Measurements from ENCODE around the gene VSIG4.

VSIG4 gene

GRCh38 chrX:66013194-66013816, 26.6 kb downstream of the VSIG4 start:
- TF ChIP-seq TCF12 (IDR thresholded peaks at IDR 0.05; ENCODE audit: low read depth) (no peak), CREB1 (IDR thresholded peaks at IDR 0.05; ENCODE audit: low read depth) (no peak), ZBTB7A (IDR thresholded peaks at IDR 0.05; ENCODE audit: low read depth) (no peak), YY1 (IDR thresholded peaks at IDR 0.05; ENCODE audit: low read depth) (no peak)
- TF ChIP-seq, protein P1, sequence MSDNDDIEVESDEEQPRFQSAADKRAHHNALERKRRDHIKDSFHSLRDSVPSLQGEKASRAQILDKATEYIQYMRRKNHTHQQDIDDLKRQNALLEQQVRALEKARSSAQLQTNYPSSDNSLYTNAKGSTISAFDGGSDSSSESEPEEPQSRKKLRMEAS (IDR thresholded peaks at IDR 0.05) = no peak

GRCh38 chrX:66012094-66012534, 27.8 kb downstream of the VSIG4 start:
- TF ChIP-seq USF1 (IDR thresholded peaks at IDR 0.05) = no peak
- no peak for TF ChIP-seq TCF12 (IDR thresholded peaks at IDR 0.05; ENCODE audit: low read depth)
- TF ChIP-seq, protein P2, sequence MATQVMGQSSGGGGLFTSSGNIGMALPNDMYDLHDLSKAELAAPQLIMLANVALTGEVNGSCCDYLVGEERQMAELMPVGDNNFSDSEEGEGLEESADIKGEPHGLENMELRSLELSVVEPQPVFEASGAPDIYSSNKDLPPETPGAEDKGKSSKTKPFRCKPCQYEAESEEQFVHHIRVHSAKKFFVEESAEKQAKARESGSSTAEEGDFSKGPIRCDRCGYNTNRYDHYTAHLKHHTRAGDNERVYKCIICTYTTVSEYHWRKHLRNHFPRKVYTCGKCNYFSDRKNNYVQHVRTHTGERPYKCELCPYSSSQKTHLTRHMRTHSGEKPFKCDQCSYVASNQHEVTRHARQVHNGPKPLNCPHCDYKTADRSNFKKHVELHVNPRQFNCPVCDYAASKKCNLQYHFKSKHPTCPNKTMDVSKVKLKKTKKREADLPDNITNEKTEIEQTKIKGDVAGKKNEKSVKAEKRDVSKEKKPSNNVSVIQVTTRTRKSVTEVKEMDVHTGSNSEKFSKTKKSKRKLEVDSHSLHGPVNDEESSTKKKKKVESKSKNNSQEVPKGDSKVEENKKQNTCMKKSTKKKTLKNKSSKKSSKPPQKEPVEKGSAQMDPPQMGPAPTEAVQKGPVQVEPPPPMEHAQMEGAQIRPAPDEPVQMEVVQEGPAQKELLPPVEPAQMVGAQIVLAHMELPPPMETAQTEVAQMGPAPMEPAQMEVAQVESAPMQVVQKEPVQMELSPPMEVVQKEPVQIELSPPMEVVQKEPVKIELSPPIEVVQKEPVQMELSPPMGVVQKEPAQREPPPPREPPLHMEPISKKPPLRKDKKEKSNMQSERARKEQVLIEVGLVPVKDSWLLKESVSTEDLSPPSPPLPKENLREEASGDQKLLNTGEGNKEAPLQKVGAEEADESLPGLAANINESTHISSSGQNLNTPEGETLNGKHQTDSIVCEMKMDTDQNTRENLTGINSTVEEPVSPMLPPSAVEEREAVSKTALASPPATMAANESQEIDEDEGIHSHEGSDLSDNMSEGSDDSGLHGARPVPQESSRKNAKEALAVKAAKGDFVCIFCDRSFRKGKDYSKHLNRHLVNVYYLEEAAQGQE (IDR thresholded peaks at IDR 0.05; ENCODE audit: low read depth) = no peak
- TF ChIP-seq EGR1 (IDR thresholded peaks at IDR 0.05) = no peak
- TF ChIP-seq FOXM1 (IDR thresholded peaks at IDR 0.05; ENCODE audit: borderline replicate concordance, low read depth) = no peak
- TF ChIP-seq TEAD4 (IDR thresholded peaks at IDR 0.05) = no peak
- no peak for TF ChIP-seq TAF1 (IDR thresholded peaks at IDR 0.05; ENCODE audit: low read depth)
- TF ChIP-seq CREB1 (IDR thresholded peaks at IDR 0.05; ENCODE audit: low read depth) = no peak
- no peak for TF ChIP-seq CEBPB (IDR thresholded peaks at IDR 0.05)
- TF ChIP-seq RAD21 (IDR thresholded peaks at IDR 0.05; ENCODE audit: low read depth) = no peak
- no peak for TF ChIP-seq YY1 (IDR thresholded peaks at IDR 0.05; ENCODE audit: low read depth)
- TF ChIP-seq ZBTB7A (IDR thresholded peaks at IDR 0.05; ENCODE audit: low read depth) = no peak
- no peak for TF ChIP-seq EP300 (IDR thresholded peaks at IDR 0.05; ENCODE audit: borderline replicate concordance)
- TF ChIP-seq NFIC (IDR thresholded peaks at IDR 0.05) = no peak

DNA sequence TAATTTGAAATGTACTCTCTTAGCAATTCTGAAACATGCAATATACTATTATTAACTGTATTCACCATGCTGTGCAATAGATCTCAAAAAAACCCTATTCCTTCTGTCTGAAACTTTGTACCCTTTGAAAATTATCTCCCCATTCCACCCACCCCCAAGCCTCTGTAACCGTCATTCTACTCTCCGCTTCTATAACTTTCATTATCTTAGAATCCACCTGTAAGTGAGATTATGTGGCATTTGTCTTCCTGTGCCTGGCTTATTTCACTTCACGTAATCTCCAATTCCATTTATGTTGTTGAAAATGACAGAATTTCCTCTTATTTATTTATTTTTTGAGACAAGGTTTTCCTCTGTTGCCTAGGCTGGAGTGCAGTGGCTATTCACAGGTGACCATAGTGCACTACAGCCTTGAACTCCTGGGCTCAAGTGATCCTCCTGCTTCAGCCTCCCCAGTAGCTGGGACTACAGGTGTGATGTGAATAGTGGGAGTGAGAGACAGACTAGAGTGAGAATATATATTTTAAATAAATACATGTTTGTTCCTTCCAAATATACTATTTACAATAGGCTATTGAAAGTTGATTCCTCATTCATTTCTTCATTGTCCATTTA, 30.5 kb downstream of the VSIG4 start:
- TF ChIP-seq TAF1 (IDR thresholded peaks at IDR 0.05; ENCODE audit: low read depth) (no peak), ZBTB7A (IDR thresholded peaks at IDR 0.05; ENCODE audit: low read depth) (no peak), USF1 (IDR thresholded peaks at IDR 0.05) (no peak), CEBPB (IDR thresholded peaks at IDR 0.05) (no peak), YY1 (IDR thresholded peaks at IDR 0.05; ENCODE audit: low read depth) (no peak), EGR1 (IDR thresholded peaks at IDR 0.05) (no peak), TCF12 (IDR thresholded peaks at IDR 0.05; ENCODE audit: low read depth) (no peak), CREB1 (IDR thresholded peaks at IDR 0.05; ENCODE audit: low read depth) (no peak)
- TF ChIP-seq, protein P1 (IDR thresholded peaks at IDR 0.05) = no peak
- TF ChIP-seq, protein P2 (IDR thresholded peaks at IDR 0.05; ENCODE audit: low read depth) = no peak

DNA sequence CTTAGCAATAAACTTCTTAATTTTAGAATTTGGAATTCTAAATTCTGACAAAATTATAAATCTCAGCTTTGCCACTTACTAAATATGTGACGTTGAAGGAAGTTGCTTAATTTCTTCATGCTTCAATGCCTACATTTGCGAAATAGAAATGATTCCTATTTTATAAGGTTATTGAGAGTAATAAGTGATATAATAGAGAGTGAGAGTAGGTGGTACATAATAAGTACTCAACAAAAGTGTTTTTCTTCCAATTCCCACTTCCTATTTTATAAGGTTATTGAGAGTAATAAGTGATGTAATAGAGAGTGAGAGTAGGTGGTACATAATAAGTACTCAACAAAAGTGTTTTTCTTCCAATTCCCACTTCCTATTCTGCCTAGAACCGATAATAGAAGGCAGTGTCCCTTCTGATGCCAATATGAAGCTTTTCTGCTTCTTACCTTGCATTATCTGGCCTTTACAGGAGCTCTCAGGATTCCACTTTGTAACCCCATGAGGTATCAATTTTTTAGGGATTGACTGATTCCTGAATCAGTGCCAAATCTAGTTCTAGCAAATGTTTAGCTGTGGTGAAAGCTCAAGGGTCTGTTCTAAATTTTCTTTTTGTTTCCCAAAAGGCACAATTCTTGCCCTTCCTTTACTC, 31.4 kb downstream of the VSIG4 start:
- TF ChIP-seq, protein P2 (IDR thresholded peaks at IDR 0.05; ENCODE audit: low read depth) = no peak
- TF ChIP-seq YY1 (IDR thresholded peaks at IDR 0.05; ENCODE audit: low read depth) (no peak), TCF12 (IDR thresholded peaks at IDR 0.05; ENCODE audit: low read depth) (no peak), NFIC (IDR thresholded peaks at IDR 0.05) (no peak), USF1 (IDR thresholded peaks at IDR 0.05) (no peak), CEBPB (IDR thresholded peaks at IDR 0.05) (no peak), TEAD4 (IDR thresholded peaks at IDR 0.05) (no peak), TAF1 (IDR thresholded peaks at IDR 0.05; ENCODE audit: low read depth) (no peak), CREB1 (IDR thresholded peaks at IDR 0.05; ENCODE audit: low read depth) (no peak), ZBTB7A (IDR thresholded peaks at IDR 0.05; ENCODE audit: low read depth) (no peak), RAD21 (IDR thresholded peaks at IDR 0.05; ENCODE audit: low read depth) (no peak), EP300 (IDR thresholded peaks at IDR 0.05; ENCODE audit: borderline replicate concordance) (no peak), EGR1 (IDR thresholded peaks at IDR 0.05) (no peak), FOXM1 (IDR thresholded peaks at IDR 0.05; ENCODE audit: borderline replicate concordance, low read depth) (no peak)
- TF ChIP-seq, protein P1 (IDR thresholded peaks at IDR 0.05) = no peak

Measured in Ishikawa (cell line).